Naive thymus-derived CD8-positive, alpha-beta T cell (primary cell): ENCODE data around the gene P3R3URF. TPM values are rescaled to one million over a fixed set of nuclear protein-coding genes. Genes with fewer than 3 reads are reported as not detected.
"Not testable (repeated sequence)": the region's sequence is repeated elsewhere in the genome, so short reads cannot be mapped to it uniquely, and the experiment has no call there.

Experiments used
- ATAC-seq, 2 donors: fragments of 150-1000 bp; cut with Tn5 transposase in 1 of 2; sonication (Bioruptor Pico), chemical (Tn5 transposase) in 1 of 2; 1 replicate in 1 of 2; 2 replicates in 1 of 2; pipeline ENCODE4 v1.10.0; 2021; ENCODE audit warnings: mild to moderate bottlenecking in 2 of 2, moderate library complexity in 2 of 2
- POLR2A ChIA-PET: fragments of 350-600 bp; sonication (Branson Sonifier 250); formaldehyde crosslinking; loops from one replicate; lab custom pipeline; 2021; ENCODE audit warnings: antibody characterized with exemption; lab: Charles Lee
- DNase-seq, 10 donors: peaks; one replicate each; pipeline versions ENCODE4 v3.0.0 to v3.0.0-alpha.2; 2020 to 2022
- H3K27ac Mint-ChIP-seq, 10 donors: one replicate each; pipeline ENCODE4 v1.8.0; 2020 to 2022; ENCODE audit warnings: mild to moderate bottlenecking in 10 of 10, mixed read lengths in 10 of 10, moderate library complexity in 4 of 10, inconsistent platforms in 1 of 10
- H3K27me3 Mint-ChIP-seq, 5 donors: one replicate each; pipeline ENCODE4 v1.8.0; 2021 to 2022; ENCODE audit warnings: mixed read lengths in 5 of 5
- H3K36me3 Mint-ChIP-seq, 3 donors: one replicate each; pipeline ENCODE4 v1.8.0; 2020 to 2022; ENCODE audit warnings: mixed read lengths in 3 of 3, mild to moderate bottlenecking in 2 of 3, inconsistent platforms in 1 of 3
- H3K4me1 Mint-ChIP-seq, 4 donors: one replicate each; pipeline ENCODE4 v1.8.0; 2021 to 2022; ENCODE audit warnings: mixed read lengths in 4 of 4
- H3K4me3 Mint-ChIP-seq, 10 donors: one replicate each; pipeline ENCODE4 v1.8.0; 2020 to 2022; ENCODE audit warnings: mild to moderate bottlenecking in 10 of 10, mixed read lengths in 10 of 10, moderate library complexity in 6 of 10, inconsistent platforms in 1 of 10
- H3K9me3 Mint-ChIP-seq, 9 donors: one replicate each; pipeline ENCODE4 v1.8.0; 2020 to 2022; ENCODE audit warnings: mixed read lengths in 9 of 9, mild to moderate bottlenecking in 3 of 9, inconsistent platforms in 1 of 9, moderate library complexity in 1 of 9
- polyA plus RNA-seq, 3 donors: library from polyadenylated mRNA; unstranded; fragments of 300-500 nt; fragmentation: Illumina TruSeq; gene quantifications; one replicate each; pipeline ENCODE4 v1.2.3, GENCODE V29; 2021
- total RNA-seq, 8 experiments: library from RNA in 2 of 8; stranded (reverse) in 2 of 8; gene quantifications; one replicate each; pipeline ENCODE4 v1.2.3 and lab custom pipeline; 2021 to 2026

The P3R3URF gene
- not detected for total RNA-seq
- polyA plus RNA-seq, result not detected
- 0 to 0.21 (median 0) reads per million in 6 experiments for total RNA-seq (lab: John Stamatoyannopoulos, UW)

GRCh38 chr1:46176211-46176865, at the start of gene P3R3URF:
TSS of gene P3R3URF (minus strand) at chr1:46176488. CDS start at chr1:46176471, 17 bp downstream.
- Mint-ChIP-seq H3K27me3 (peaks cover 0 to 7% (median 2%) of the 10 kb centered on the region in 5 donors), H3K36me3 (no peaks in the 10 kb centered on the region), H3K4me3 (no peak within 1 kb of the TSS), H3K4me1 (peaks cover 0 to 2% (median 0%) of the 10 kb centered on the region in 4 donors), H3K27ac (peak within 1 kb of the TSS in 1 of 10 donors; percentile 6), H3K9me3 (no peaks in the 10 kb centered on the region)
- POLR2A ChIA-PET, result no interaction called here
- no peak for ATAC-seq
- DNase-seq, result no peak

- H3K4me1 Mint-ChIP-seq, result peaks cover 2 to 8% (median 4%) of the 10 kb centered on the region in 4 donors
Observed at GRCh38 chr1:46224966-46225365, 48.7 kb upstream of the P3R3URF start.

GRCh38 chr1:46223472-46223943, 47.2 kb upstream of the P3R3URF start:
- POLR2A ChIA-PET, result interaction anchor here (0.6 to 1.5 kb wide), 3 partner anchors 21 to 57 kb away, joined by 3 read pairs; no protein-coding TSS in a partner anchor
- peaks cover 2 to 5% (median 4%) of the 10 kb centered on the region in 4 donors for H3K4me1 Mint-ChIP-seq
- DNase-seq (peak; percentile 12 to 76 (median 52)), ATAC-seq (peak; percentile 97 to 98)
- no peaks in the 10 kb centered on the region for H3K27me3 Mint-ChIP-seq
- no peaks in the 10 kb centered on the region for H3K9me3 Mint-ChIP-seq
- no peak overlapping the region for H3K4me3 Mint-ChIP-seq
- peak overlapping the region in 1 of 10 donors; percentile 48 for H3K27ac Mint-ChIP-seq
- no peaks in the 10 kb centered on the region for H3K36me3 Mint-ChIP-seq

More at GRCh38 chr1:46224966-46225365, 48.7 kb upstream of the P3R3URF start:
- no peak overlapping the region for H3K27ac Mint-ChIP-seq
- no peak overlapping the region for H3K4me3 Mint-ChIP-seq
- H3K9me3 Mint-ChIP-seq, result no peaks in the 10 kb centered on the region
- POLR2A ChIA-PET, result no interaction called here
- ATAC-seq (no peak), DNase-seq (no peak)
- no peaks in the 10 kb centered on the region for H3K36me3 Mint-ChIP-seq
- no peaks in the 10 kb centered on the region for H3K27me3 Mint-ChIP-seq

GRCh38 chr1:46223055-46223454, 46.8 kb upstream of the P3R3URF start:
- not testable (repeated sequence) for ATAC-seq, H3K4me1 Mint-ChIP-seq, DNase-seq, H3K4me3 Mint-ChIP-seq, H3K36me3 Mint-ChIP-seq, H3K9me3 Mint-ChIP-seq, H3K27ac Mint-ChIP-seq, H3K27me3 Mint-ChIP-seq
- POLR2A ChIA-PET, result interaction anchor here (0.6 to 1.5 kb wide), 3 partner anchors 22 to 56 kb away, joined by 3 read pairs; no protein-coding TSS in a partner anchor

GRCh38 chr1:46221749-46222148, 45.5 kb upstream of the P3R3URF start:
- no peaks in the 10 kb centered on the region for H3K9me3 Mint-ChIP-seq
- DNase-seq (no peak), ATAC-seq (no peak)
- H3K4me3 Mint-ChIP-seq, result no peak overlapping the region
- H3K27me3 Mint-ChIP-seq, result no peaks in the 10 kb centered on the region
- H3K27ac Mint-ChIP-seq, result no peak overlapping the region
- POLR2A ChIA-PET, result no interaction called here
- H3K36me3 Mint-ChIP-seq, result no peaks in the 10 kb centered on the region
- H3K4me1 Mint-ChIP-seq, result peaks cover 2 to 5% (median 2%) of the 10 kb centered on the region in 4 donors

- Mint-ChIP-seq H3K4me3 (no peak overlapping the region), H3K36me3 (no peaks in the 10 kb centered on the region), H3K9me3 (no peaks in the 10 kb centered on the region), H3K4me1 (peaks cover 2 to 5% (median 2%) of the 10 kb centered on the region in 4 donors), H3K27ac (no peak overlapping the region), H3K27me3 (no peaks in the 10 kb centered on the region)
- no peak for ATAC-seq
- POLR2A ChIA-PET, result no interaction called here
- no peak for DNase-seq
Observed at GRCh38 chr1:46220808-46221207, 44.5 kb upstream of the P3R3URF start.

- Mint-ChIP-seq H3K4me3 (no peak overlapping the region), H3K4me1 (peaks cover 2 to 5% (median 2%) of the 10 kb centered on the region in 4 donors), H3K9me3 (no peaks in the 10 kb centered on the region), H3K27ac (peak overlapping the region in 1 of 10 donors; percentile 12), H3K27me3 (no peaks in the 10 kb centered on the region), H3K36me3 (no peaks in the 10 kb centered on the region)
- DNase-seq (no peak), ATAC-seq (no peak)
- POLR2A ChIA-PET, result no interaction called here
Observed at GRCh38 chr1:46219551-46220520, 43.5 kb upstream of the P3R3URF start.

GRCh38 chr1:46218443-46218842, 42.2 kb upstream of the P3R3URF start:
- ATAC-seq, result no peak
- POLR2A ChIA-PET, result no interaction called here
- Mint-ChIP-seq H3K27ac (no peak overlapping the region), H3K9me3 (no peaks in the 10 kb centered on the region), H3K27me3 (no peaks in the 10 kb centered on the region), H3K36me3 (no peaks in the 10 kb centered on the region), H3K4me3 (no peak overlapping the region), H3K4me1 (peaks cover 0 to 1% (median under 1%) of the 10 kb centered on the region in 4 donors)
- no peak for DNase-seq

GRCh38 chr1:46215504-46215903, 39.2 kb upstream of the P3R3URF start:
- Mint-ChIP-seq H3K36me3 (no peaks in the 10 kb centered on the region), H3K27me3 (no peaks in the 10 kb centered on the region), H3K4me1 (no peaks in the 10 kb centered on the region), H3K4me3 (no peak overlapping the region), H3K27ac (no peak overlapping the region), H3K9me3 (no peaks in the 10 kb centered on the region)
- DNase-seq, result no peak
- ATAC-seq, result no peak
- POLR2A ChIA-PET, result no interaction called here

- H3K27ac Mint-ChIP-seq, result no peak overlapping the region
- peaks cover 0 to 1% (median 0%) of the 10 kb centered on the region in 5 donors for H3K27me3 Mint-ChIP-seq
- no peaks in the 10 kb centered on the region for H3K36me3 Mint-ChIP-seq
- H3K4me3 Mint-ChIP-seq, result no peak overlapping the region
- ATAC-seq, result no peak
- H3K4me1 Mint-ChIP-seq, result no peaks in the 10 kb centered on the region
- no peak for DNase-seq
- no peaks in the 10 kb centered on the region for H3K9me3 Mint-ChIP-seq
- POLR2A ChIA-PET, result no interaction called here
Observed at GRCh38 chr1:46211051-46211450, 34.8 kb upstream of the P3R3URF start.

GRCh38 chr1:46210561-46210960, 34.3 kb upstream of the P3R3URF start:
- Mint-ChIP-seq H3K27me3 (peaks cover 0 to 1% (median 0%) of the 10 kb centered on the region in 5 donors), H3K36me3 (no peaks in the 10 kb centered on the region), H3K4me3 (no peak overlapping the region), H3K9me3 (no peaks in the 10 kb centered on the region), H3K4me1 (no peaks in the 10 kb centered on the region), H3K27ac (no peak overlapping the region)
- DNase-seq (no peak), ATAC-seq (no peak)
- POLR2A ChIA-PET, result no interaction called here

- Mint-ChIP-seq H3K36me3 (no peaks in the 10 kb centered on the region), H3K4me3 (no peak overlapping the region), H3K27ac (peak overlapping the region in 2 of 10 donors; percentile 31 to 60), H3K27me3 (peaks cover 0 to 1% (median 0%) of the 10 kb centered on the region in 5 donors), H3K4me1 (peaks cover 11 to 25% (median 15%) of the 10 kb centered on the region in 4 donors), H3K9me3 (no peaks in the 10 kb centered on the region)
- no peak for ATAC-seq
- POLR2A ChIA-PET, result no interaction called here
- DNase-seq, result no peak
Observed at GRCh38 chr1:46206399-46206798, 30.1 kb upstream of the P3R3URF start.
